Keratinocyte (primary cell): ENCODE results near the gene SND1.

Experiments
- CTCF ChIP-seq, 3 experiments: IDR thresholded peaks in 1 of 3; conservative IDR thresholded peaks in 1 of 3; optimal IDR thresholded peaks in 1 of 3; 2 replicates in 2 of 3; 3 replicates in 1 of 3; pipeline versions ENCODE3 to v1.5.1; 2011; ENCODE audit warnings: low read length in 3 of 3, mild to moderate bottlenecking in 3 of 3, moderate library complexity in 2 of 3, control low read depth in 1 of 3, inconsistent platforms in 1 of 3; ENCODE audit not compliant: insufficient read depth in 2 of 3; ENCODE audit errors: extremely low read depth in 1 of 3
- EZH2 ChIP-seq: IDR thresholded peaks from one replicate; pipeline ENCODE4 v1.6.1; 2012; ENCODE audit warnings: inconsistent platforms, mild to moderate bottlenecking, low read length, moderate library complexity

GRCh38 chr7:127793582-127793981 is 141.6 kb downstream of the SND1 start:
- TF ChIP-seq CTCF (optimal IDR thresholded peaks at IDR 0.05 in 1 of 3, IDR thresholded peaks at IDR 0.05 in 1 of 3, conservative IDR thresholded peaks at IDR 0.05 in 1 of 3; ENCODE audit: extremely low read depth in 1 of 3, insufficient read depth in 2 of 3, low read length in 3 of 3) (no peak), EZH2 (no peak)
